Measurements from ENCODE around the gene KDM2A. TPM values are rescaled to one million over a fixed set of nuclear protein-coding genes. Genes with fewer than 3 reads are reported as not detected.
A peak's percentile ranks its signal among the peaks of the same experiment; 100 is the strongest.

Gene KDM2A
- total RNA-seq, 1 experiment from 2014 or later: 50.4 TPM

DNA sequence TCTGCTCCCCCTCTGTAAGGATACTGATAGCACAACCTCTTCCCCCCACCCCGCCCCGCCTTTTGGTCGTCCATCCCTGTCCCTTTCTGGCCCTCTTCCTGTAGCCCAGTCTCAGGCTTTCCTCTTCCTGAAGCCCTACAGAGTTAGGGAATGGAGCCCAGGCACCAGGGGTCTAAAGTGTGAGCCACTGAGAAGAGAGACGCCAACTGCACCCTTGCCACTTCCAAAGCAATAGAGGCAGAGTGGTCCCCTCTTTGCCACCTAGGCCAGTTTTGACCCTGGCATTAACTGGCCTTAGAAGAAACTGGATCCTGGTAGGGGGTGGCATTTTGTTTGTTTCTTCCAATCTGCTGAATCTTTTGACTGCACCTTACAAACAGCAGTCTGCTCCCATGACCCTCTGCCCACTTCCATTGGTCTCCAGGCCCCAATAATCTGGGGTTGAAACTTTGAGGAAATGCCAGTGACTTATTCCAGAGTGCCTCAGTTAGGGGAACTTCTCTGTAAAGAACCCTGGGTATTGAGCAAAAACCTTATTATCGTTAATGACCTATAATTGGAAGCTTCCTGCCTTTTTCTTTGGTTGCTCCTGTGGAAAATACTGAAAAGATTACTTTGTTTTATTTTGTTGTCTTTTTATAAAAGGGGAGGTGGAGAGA, 137.5 kb downstream of the KDM2A start:
- Histone ChIP-seq H4K20me1 (ENCODE audit: insufficient read depth) (no peaks in the 10 kb centered on the region), H3K4me2 (ENCODE audit: low read length) (no peak overlapping the region), H3K4me3 (replicated peaks in 1 of 2; ENCODE audit: low read depth in 1 of 2, low read length in 2 of 2) (no peak overlapping the region), H3K79me2 (ENCODE audit: insufficient read depth, low read length) (0 out of 2 replicates have a peak, but pooled peaks cover 2% of the 10 kb centered on the region), H3K9ac (ENCODE audit: low read length) (no peak overlapping the region), H3K9me2 (ENCODE audit: insufficient read depth) (no peaks in the 10 kb centered on the region), H3K27ac (ENCODE audit: low read depth, low read length) (no peak overlapping the region), H3K36me3 (ENCODE audit: control insufficient read depth in 1 of 2, insufficient read depth in 2 of 2, low read length in 2 of 2) (peaks cover 33 to 41% of the 10 kb centered on the region in 2 experiments), H3K9me3 (ENCODE audit: control insufficient read depth in 1 of 2, insufficient read depth in 1 of 2, low read depth in 1 of 2, low read length in 2 of 2) (no peaks in the 10 kb centered on the region), H2AFZ (ENCODE audit: low read depth, low read length, poor library complexity, severe bottlenecking) (no peak overlapping the region), H3K27me3 (ENCODE audit: insufficient read depth, low read length) (no peaks in the 10 kb centered on the region), H3K4me1 (ENCODE audit: control insufficient read depth in 1 of 2, insufficient read depth in 2 of 2, low read length in 2 of 2) (peaks cover 3 to 11% of the 10 kb centered on the region in 2 experiments; a peak in 3 of 4 replicates)
- TSS peak; percentile 18 for BruUV-seq (replicated peaks)
- ChIA-PET POLR2A (no interaction called here), CTCF (no interaction called here), RAD21 (ENCODE audit: low non-redundant PET in 1 of 2, low total read pairs in 2 of 2, uncharacterized antibody in 2 of 2, unreplicated experiment in 2 of 2) (no interaction called here)
- DNase-seq (ENCODE audit: low read depth, low spot score) (no peak), ATAC-seq (no peak)
- TF ChIP-seq, protein P1, sequence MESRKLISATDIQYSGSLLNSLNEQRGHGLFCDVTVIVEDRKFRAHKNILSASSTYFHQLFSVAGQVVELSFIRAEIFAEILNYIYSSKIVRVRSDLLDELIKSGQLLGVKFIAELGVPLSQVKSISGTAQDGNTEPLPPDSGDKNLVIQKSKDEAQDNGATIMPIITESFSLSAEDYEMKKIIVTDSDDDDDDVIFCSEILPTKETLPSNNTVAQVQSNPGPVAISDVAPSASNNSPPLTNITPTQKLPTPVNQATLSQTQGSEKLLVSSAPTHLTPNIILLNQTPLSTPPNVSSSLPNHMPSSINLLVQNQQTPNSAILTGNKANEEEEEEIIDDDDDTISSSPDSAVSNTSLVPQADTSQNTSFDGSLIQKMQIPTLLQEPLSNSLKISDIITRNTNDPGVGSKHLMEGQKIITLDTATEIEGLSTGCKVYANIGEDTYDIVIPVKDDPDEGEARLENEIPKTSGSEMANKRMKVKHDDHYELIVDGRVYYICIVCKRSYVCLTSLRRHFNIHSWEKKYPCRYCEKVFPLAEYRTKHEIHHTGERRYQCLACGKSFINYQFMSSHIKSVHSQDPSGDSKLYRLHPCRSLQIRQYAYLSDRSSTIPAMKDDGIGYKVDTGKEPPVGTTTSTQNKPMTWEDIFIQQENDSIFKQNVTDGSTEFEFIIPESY (IDR thresholded peaks at IDR 0.05; ENCODE audit: extremely low read depth, insufficient replicate concordance, low read length): no peak
- TF ChIP-seq EGR1 (IDR thresholded peaks at IDR 0.05; ENCODE audit: low read depth): no peak
- TF ChIP-seq POLR2AphosphoS5 (IDR thresholded peaks at IDR 0.05; ENCODE audit: low read depth, low read length): no peak
- TF ChIP-seq EZH2phosphoT487 (IDR thresholded peaks at IDR 0.05; ENCODE audit: borderline replicate concordance): no peak
- TF ChIP-seq, protein P2, sequence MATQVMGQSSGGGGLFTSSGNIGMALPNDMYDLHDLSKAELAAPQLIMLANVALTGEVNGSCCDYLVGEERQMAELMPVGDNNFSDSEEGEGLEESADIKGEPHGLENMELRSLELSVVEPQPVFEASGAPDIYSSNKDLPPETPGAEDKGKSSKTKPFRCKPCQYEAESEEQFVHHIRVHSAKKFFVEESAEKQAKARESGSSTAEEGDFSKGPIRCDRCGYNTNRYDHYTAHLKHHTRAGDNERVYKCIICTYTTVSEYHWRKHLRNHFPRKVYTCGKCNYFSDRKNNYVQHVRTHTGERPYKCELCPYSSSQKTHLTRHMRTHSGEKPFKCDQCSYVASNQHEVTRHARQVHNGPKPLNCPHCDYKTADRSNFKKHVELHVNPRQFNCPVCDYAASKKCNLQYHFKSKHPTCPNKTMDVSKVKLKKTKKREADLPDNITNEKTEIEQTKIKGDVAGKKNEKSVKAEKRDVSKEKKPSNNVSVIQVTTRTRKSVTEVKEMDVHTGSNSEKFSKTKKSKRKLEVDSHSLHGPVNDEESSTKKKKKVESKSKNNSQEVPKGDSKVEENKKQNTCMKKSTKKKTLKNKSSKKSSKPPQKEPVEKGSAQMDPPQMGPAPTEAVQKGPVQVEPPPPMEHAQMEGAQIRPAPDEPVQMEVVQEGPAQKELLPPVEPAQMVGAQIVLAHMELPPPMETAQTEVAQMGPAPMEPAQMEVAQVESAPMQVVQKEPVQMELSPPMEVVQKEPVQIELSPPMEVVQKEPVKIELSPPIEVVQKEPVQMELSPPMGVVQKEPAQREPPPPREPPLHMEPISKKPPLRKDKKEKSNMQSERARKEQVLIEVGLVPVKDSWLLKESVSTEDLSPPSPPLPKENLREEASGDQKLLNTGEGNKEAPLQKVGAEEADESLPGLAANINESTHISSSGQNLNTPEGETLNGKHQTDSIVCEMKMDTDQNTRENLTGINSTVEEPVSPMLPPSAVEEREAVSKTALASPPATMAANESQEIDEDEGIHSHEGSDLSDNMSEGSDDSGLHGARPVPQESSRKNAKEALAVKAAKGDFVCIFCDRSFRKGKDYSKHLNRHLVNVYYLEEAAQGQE (IDR thresholded peaks at IDR 0.05; ENCODE audit: low read depth): no peak
- TF ChIP-seq EZH2 (IDR thresholded peaks at IDR 0.05): no peak
- no peak for TF ChIP-seq ELF1 (IDR thresholded peaks at IDR 0.05; ENCODE audit: borderline replicate concordance, low read depth)
- TF ChIP-seq ZFX (IDR thresholded peaks at IDR 0.05): no peak
- no peak for TF ChIP-seq CEBPB (IDR thresholded peaks at IDR 0.05; ENCODE audit: low read depth)
- intact Hi-C loops (cut with micrococcal nuclease): no loop called here

Measured in HCT116 (cell line).